Measurements from ENCODE around the gene RAD18. TPM values are rescaled to one million over a fixed set of nuclear protein-coding genes. Genes with fewer than 3 reads are reported as not detected.
A peak's percentile ranks its signal among the peaks of the same experiment; 100 is the strongest.

The RAD18 gene
- total RNA-seq (2022) (20.7 and 25.8 TPM in 2 replicates), Bru-seq, nascent RNA (percentile 80 among the genes with signal in this experiment), BruChase-seq, experiment 1, labeled RNA remaining after a 6-hour chase (percentile 65 among the genes with signal in this experiment), BruChase-seq, experiment 2, labeled RNA remaining after a 2-hour chase (percentile 79 among the genes with signal in this experiment)
- long read RNA-seq, full-length matches to known transcripts: 19 of 28 reads
- long read RNA-seq, partial matches to known transcripts: 2 of 28 reads
- long read RNA-seq, other reads (novel, unspliced or antisense): 7 of 28 reads

GRCh38 chr3:8963137-8963853, at the start of gene RAD18:
TSS of gene RAD18 (minus strand) at chr3:8963472. CDS start at chr3:8963385, 87 bp downstream.
- BruUV-seq (replicated peaks): no TSS peak
- DNase-seq: peak; percentile 93
- Mint-ChIP-seq H3K9me3 (ENCODE audit: low read depth, unreplicated experiment) (no peaks in the 10 kb centered on the region), H3K4me3 (ENCODE audit: low read depth, unreplicated experiment) (peak within 1 kb of the TSS; percentile 97), H3K27me3 (ENCODE audit: unreplicated experiment) (no peaks in the 10 kb centered on the region), H3K36me3 (ENCODE audit: insufficient read depth, unreplicated experiment) (peaks cover 25% of the 10 kb centered on the region), H3K4me1 (ENCODE audit: low read depth, unreplicated experiment) (peaks cover 40% of the 10 kb centered on the region), H3K27ac (ENCODE audit: unreplicated experiment) (peak within 1 kb of the TSS; percentile 90)
- intact Hi-C loops (cut with micrococcal nuclease; ENCODE audit: unreplicated experiment): no loop called here
- TF ChIP-seq CTCF (IDR thresholded peaks at IDR 0.05; ENCODE audit: unreplicated experiment): no peak
- CTCF ChIA-PET: no interaction called here

- TF ChIP-seq CTCF (IDR thresholded peaks at IDR 0.05; ENCODE audit: unreplicated experiment): no peak
- BruUV-seq (replicated peaks): no TSS peak
- no peaks in the 10 kb centered on the region for H3K9me3 Mint-ChIP-seq (ENCODE audit: low read depth, unreplicated experiment)
- no peaks in the 10 kb centered on the region for H3K27me3 Mint-ChIP-seq (ENCODE audit: unreplicated experiment)
- H3K27ac Mint-ChIP-seq (ENCODE audit: unreplicated experiment): no peak overlapping the region
- H3K4me1 Mint-ChIP-seq (ENCODE audit: low read depth, unreplicated experiment): no peaks in the 10 kb centered on the region
- H3K4me3 Mint-ChIP-seq (ENCODE audit: low read depth, unreplicated experiment): no peak overlapping the region
- intact Hi-C loops (cut with micrococcal nuclease; ENCODE audit: unreplicated experiment): no loop called here
- CTCF ChIA-PET: interaction anchor here (1.2 kb wide), 1 partner anchor 46 kb away, joined by 3 read pairs; no protein-coding TSS in a partner anchor
- H3K36me3 Mint-ChIP-seq (ENCODE audit: insufficient read depth, unreplicated experiment): no peaks in the 10 kb centered on the region
- no peak for DNase-seq
These were observed 49.2 kb upstream of the RAD18 start for GRCh38 chr3:9012521-9012920.

- no peak for DNase-seq
- Mint-ChIP-seq H3K4me1 (ENCODE audit: low read depth, unreplicated experiment) (no peaks in the 10 kb centered on the region), H3K4me3 (ENCODE audit: low read depth, unreplicated experiment) (no peak overlapping the region), H3K27ac (ENCODE audit: unreplicated experiment) (no peak overlapping the region), H3K36me3 (ENCODE audit: insufficient read depth, unreplicated experiment) (no peaks in the 10 kb centered on the region), H3K9me3 (ENCODE audit: low read depth, unreplicated experiment) (no peaks in the 10 kb centered on the region), H3K27me3 (ENCODE audit: unreplicated experiment) (no peaks in the 10 kb centered on the region)
- BruUV-seq (replicated peaks): no TSS peak
- intact Hi-C loops (cut with micrococcal nuclease; ENCODE audit: unreplicated experiment): no loop called here
- CTCF ChIA-PET: no interaction called here
- no peak for TF ChIP-seq CTCF (IDR thresholded peaks at IDR 0.05; ENCODE audit: unreplicated experiment)
These were observed 46.8 kb upstream of the RAD18 start for GRCh38 chr3:9009976-9010545.

GRCh38 chr3:9008550-9009255, 45.4 kb upstream of the RAD18 start:
- intact Hi-C loops (cut with micrococcal nuclease; ENCODE audit: unreplicated experiment): no loop called here
- Mint-ChIP-seq H3K4me1 (ENCODE audit: low read depth, unreplicated experiment) (no peaks in the 10 kb centered on the region), H3K4me3 (ENCODE audit: low read depth, unreplicated experiment) (no peak overlapping the region), H3K27ac (ENCODE audit: unreplicated experiment) (no peak overlapping the region), H3K9me3 (ENCODE audit: low read depth, unreplicated experiment) (no peaks in the 10 kb centered on the region), H3K27me3 (ENCODE audit: unreplicated experiment) (no peaks in the 10 kb centered on the region), H3K36me3 (ENCODE audit: insufficient read depth, unreplicated experiment) (no peaks in the 10 kb centered on the region)
- TF ChIP-seq CTCF (IDR thresholded peaks at IDR 0.05; ENCODE audit: unreplicated experiment): no peak
- no peak for DNase-seq
- BruUV-seq (replicated peaks): no TSS peak
- CTCF ChIA-PET: no interaction called here
